ENCODE data around the gene PRKCE.
A peak's percentile ranks its signal among the peaks of the same experiment; 100 is the strongest.

The PRKCE gene

GRCh38 chr2:45634223-45634622 lies 17.3 kb upstream of the PRKCE start:
- Histone ChIP-seq H3K56ac (ENCODE audit: low read length) (no peak overlapping the region), H2BK15ac (replicated peaks; ENCODE audit: low read depth) (no peak overlapping the region), H3K4me1 (ENCODE audit: control insufficient read depth, low read depth, low read length) (no peaks in the 10 kb centered on the region), H4K8ac (ENCODE audit: low read depth, low read length) (no peak overlapping the region), H3K4me3 (ENCODE audit: low read length) (no peak overlapping the region), H3K23ac (ENCODE audit: low read length) (no peak overlapping the region), H3K36me3 (ENCODE audit: control insufficient read depth, insufficient read depth, low read length) (no peaks in the 10 kb centered on the region), H3K9ac (ENCODE audit: low read length) (no peak overlapping the region), H3K27ac (ENCODE audit: low read depth, low read length) (no peak overlapping the region), H3K18ac (ENCODE audit: low read length) (no peak overlapping the region), H2AK5ac (ENCODE audit: low read length) (no peak overlapping the region), H3K4me2 (ENCODE audit: low read length) (no peak overlapping the region), H3K79me1 (ENCODE audit: low read length) (no peaks in the 10 kb centered on the region), H2BK5ac (ENCODE audit: low read length) (no peak overlapping the region), H2BK120ac (ENCODE audit: low read depth, low read length) (no peak overlapping the region), H4K5ac (ENCODE audit: low read length) (no peak overlapping the region), H3K27me3 (ENCODE audit: insufficient read depth, low read length, poor library complexity) (no peaks in the 10 kb centered on the region), H3K4ac (ENCODE audit: low read depth, low read length) (no peak overlapping the region), H3K79me2 (ENCODE audit: control insufficient read depth, insufficient read depth, low read length) (no peaks in the 10 kb centered on the region)
- WGBS (ENCODE audit: extremely low coverage, insufficient coverage, low lambda C conversion rate), result no CpG with 5 or more reads among the region's 5 CpGs
- DNase-seq, result no peak

GRCh38 chr2:45636008-45636407 lies 15.5 kb upstream of the PRKCE start:
- no peaks in the 10 kb centered on the region for H3K4me1 ChIP-seq (ENCODE audit: control insufficient read depth, low read depth, low read length)
- H3K4ac ChIP-seq (ENCODE audit: low read depth, low read length), result peak overlapping the region; percentile 10
- no peak overlapping the region for H2AK5ac ChIP-seq (ENCODE audit: low read length)
- H4K5ac ChIP-seq (ENCODE audit: low read length), result no peak overlapping the region
- no peak overlapping the region for H3K56ac ChIP-seq (ENCODE audit: low read length)
- no peak overlapping the region for H3K23ac ChIP-seq (ENCODE audit: low read length)
- H3K79me1 ChIP-seq (ENCODE audit: low read length), result no peaks in the 10 kb centered on the region
- WGBS (ENCODE audit: extremely low coverage, insufficient coverage, low lambda C conversion rate), result no CpG with 5 or more reads among the region's 5 CpGs
- no peak for DNase-seq
- no peak overlapping the region for H3K18ac ChIP-seq (ENCODE audit: low read length)
- H3K36me3 ChIP-seq (ENCODE audit: control insufficient read depth, insufficient read depth, low read length), result no peaks in the 10 kb centered on the region
- no peaks in the 10 kb centered on the region for H3K27me3 ChIP-seq (ENCODE audit: insufficient read depth, low read length, poor library complexity)
- H2BK15ac ChIP-seq (replicated peaks; ENCODE audit: low read depth), result no peak overlapping the region
- H3K79me2 ChIP-seq (ENCODE audit: control insufficient read depth, insufficient read depth, low read length), result no peaks in the 10 kb centered on the region
- no peak overlapping the region for H2BK5ac ChIP-seq (ENCODE audit: low read length)
- no peak overlapping the region for H4K8ac ChIP-seq (ENCODE audit: low read depth, low read length)
- no peak overlapping the region for H3K4me2 ChIP-seq (ENCODE audit: low read length)
- H3K4me3 ChIP-seq (ENCODE audit: low read length), result no peak overlapping the region
- H3K9ac ChIP-seq (ENCODE audit: low read length), result no peak overlapping the region
- no peak overlapping the region for H3K27ac ChIP-seq (ENCODE audit: low read depth, low read length)
- no peak overlapping the region for H2BK120ac ChIP-seq (ENCODE audit: low read depth, low read length)

GRCh38 chr2:45637440-45637839 lies 14.0 kb upstream of the PRKCE start:
- Histone ChIP-seq H2BK120ac (ENCODE audit: low read depth, low read length) (no peak overlapping the region), H3K79me2 (ENCODE audit: control insufficient read depth, insufficient read depth, low read length) (no peaks in the 10 kb centered on the region), H3K4me3 (ENCODE audit: low read length) (no peak overlapping the region), H3K4me2 (ENCODE audit: low read length) (no peak overlapping the region), H4K5ac (ENCODE audit: low read length) (no peak overlapping the region), H3K4ac (ENCODE audit: low read depth, low read length) (no peak overlapping the region), H4K8ac (ENCODE audit: low read depth, low read length) (no peak overlapping the region), H3K79me1 (ENCODE audit: low read length) (no peaks in the 10 kb centered on the region), H2AK5ac (ENCODE audit: low read length) (no peak overlapping the region), H3K9ac (ENCODE audit: low read length) (no peak overlapping the region), H3K36me3 (ENCODE audit: control insufficient read depth, insufficient read depth, low read length) (no peaks in the 10 kb centered on the region), H2BK15ac (replicated peaks; ENCODE audit: low read depth) (no peak overlapping the region), H3K27ac (ENCODE audit: low read depth, low read length) (no peak overlapping the region), H3K23ac (ENCODE audit: low read length) (no peak overlapping the region), H3K4me1 (ENCODE audit: control insufficient read depth, low read depth, low read length) (no peaks in the 10 kb centered on the region), H3K56ac (ENCODE audit: low read length) (no peak overlapping the region), H3K27me3 (ENCODE audit: insufficient read depth, low read length, poor library complexity) (peaks cover under 1% of the 10 kb centered on the region), H3K18ac (ENCODE audit: low read length) (no peak overlapping the region), H2BK5ac (ENCODE audit: low read length) (no peak overlapping the region)
- WGBS (ENCODE audit: extremely low coverage, insufficient coverage, low lambda C conversion rate), result no CpG with 5 or more reads among the region's 5 CpGs
- no peak for DNase-seq

GRCh38 chr2:45640576-45640975 lies 10.9 kb upstream of the PRKCE start:
- H2AK5ac ChIP-seq (ENCODE audit: low read length), result no peak overlapping the region
- no peaks in the 10 kb centered on the region for H3K4me1 ChIP-seq (ENCODE audit: control insufficient read depth, low read depth, low read length)
- peaks cover 2% of the 10 kb centered on the region for H3K27me3 ChIP-seq (ENCODE audit: insufficient read depth, low read length, poor library complexity)
- H4K5ac ChIP-seq (ENCODE audit: low read length), result no peak overlapping the region
- H3K23ac ChIP-seq (ENCODE audit: low read length), result no peak overlapping the region
- no peak overlapping the region for H3K4me3 ChIP-seq (ENCODE audit: low read length)
- H2BK15ac ChIP-seq (replicated peaks; ENCODE audit: low read depth), result no peak overlapping the region
- no peak for DNase-seq
- H3K27ac ChIP-seq (ENCODE audit: low read depth, low read length), result no peak overlapping the region
- no peak overlapping the region for H3K4me2 ChIP-seq (ENCODE audit: low read length)
- WGBS (ENCODE audit: extremely low coverage, insufficient coverage, low lambda C conversion rate), result no CpG with 5 or more reads among the region's 2 CpGs
- no peak overlapping the region for H3K9ac ChIP-seq (ENCODE audit: low read length)
- H3K79me1 ChIP-seq (ENCODE audit: low read length), result no peaks in the 10 kb centered on the region
- H3K36me3 ChIP-seq (ENCODE audit: control insufficient read depth, insufficient read depth, low read length), result no peaks in the 10 kb centered on the region
- no peak overlapping the region for H2BK120ac ChIP-seq (ENCODE audit: low read depth, low read length)
- H3K56ac ChIP-seq (ENCODE audit: low read length), result no peak overlapping the region
- H2BK5ac ChIP-seq (ENCODE audit: low read length), result no peak overlapping the region
- no peak overlapping the region for H3K4ac ChIP-seq (ENCODE audit: low read depth, low read length)
- no peak overlapping the region for H4K8ac ChIP-seq (ENCODE audit: low read depth, low read length)
- no peaks in the 10 kb centered on the region for H3K79me2 ChIP-seq (ENCODE audit: control insufficient read depth, insufficient read depth, low read length)
- H3K18ac ChIP-seq (ENCODE audit: low read length), result no peak overlapping the region

- no peak for DNase-seq
- peaks cover 6% of the 10 kb centered on the region for H3K27me3 ChIP-seq (ENCODE audit: insufficient read depth, low read length, poor library complexity)
- WGBS (ENCODE audit: extremely low coverage, insufficient coverage, low lambda C conversion rate), result no CpG with 5 or more reads among the region's 11 CpGs
- H4K5ac ChIP-seq (ENCODE audit: low read length), result no peak overlapping the region
- H3K4ac ChIP-seq (ENCODE audit: low read depth, low read length), result no peak overlapping the region
- H3K79me1 ChIP-seq (ENCODE audit: low read length), result no peaks in the 10 kb centered on the region
- no peaks in the 10 kb centered on the region for H3K36me3 ChIP-seq (ENCODE audit: control insufficient read depth, insufficient read depth, low read length)
- peak overlapping the region; percentile 63 for H3K9ac ChIP-seq (ENCODE audit: low read length)
- H3K4me1 ChIP-seq (ENCODE audit: control insufficient read depth, low read depth, low read length), result no peaks in the 10 kb centered on the region
- no peak overlapping the region for H2BK15ac ChIP-seq (replicated peaks; ENCODE audit: low read depth)
- peak overlapping the region; percentile 80 for H3K4me2 ChIP-seq (ENCODE audit: low read length)
- no peak overlapping the region for H3K18ac ChIP-seq (ENCODE audit: low read length)
- H2BK120ac ChIP-seq (ENCODE audit: low read depth, low read length), result no peak overlapping the region
- H3K79me2 ChIP-seq (ENCODE audit: control insufficient read depth, insufficient read depth, low read length), result no peaks in the 10 kb centered on the region
- no peak overlapping the region for H3K4me3 ChIP-seq (ENCODE audit: low read length)
- peak overlapping the region; percentile 86 for H3K56ac ChIP-seq (ENCODE audit: low read length)
- H2AK5ac ChIP-seq (ENCODE audit: low read length), result no peak overlapping the region
- H4K8ac ChIP-seq (ENCODE audit: low read depth, low read length), result no peak overlapping the region
- H3K27ac ChIP-seq (ENCODE audit: low read depth, low read length), result no peak overlapping the region
- H2BK5ac ChIP-seq (ENCODE audit: low read length), result no peak overlapping the region
- H3K23ac ChIP-seq (ENCODE audit: low read length), result no peak overlapping the region
Measured at GRCh38 chr2:45643095-45643494, 8.4 kb upstream of the PRKCE start.
